22Rv1 (cell line): ENCODE results near the gene TMEM233.

Experiments
- H3K27ac ChIP-seq: fragments of 450-650 bp; 2 replicates; pipeline ENCODE4 v1.5.1; 2017
- CTCF ChIP-seq: fragments of 450-650 bp; IDR thresholded peaks from 2 replicates; pipeline ENCODE4 v1.5.1; 2017; ENCODE audit warnings: mild to moderate bottlenecking
- ZFX ChIP-seq: fragments of 450-650 bp; IDR thresholded peaks from 2 replicates; pipeline ENCODE4 v1.6.1; 2017; ENCODE audit warnings: antibody characterized with exemption, borderline replicate concordance

TMEM233 gene

GRCh38 chr12:119592232-119592631, 1.3 kb upstream of the TMEM233 start:
- no peak overlapping the region for H3K27ac ChIP-seq
- TF ChIP-seq CTCF: no peak
- TF ChIP-seq ZFX: no peak

- no peak for TF ChIP-seq ZFX
- TF ChIP-seq CTCF: no peak
These were observed 791 bp downstream of the TMEM233 start for GRCh38 chr12:119594399-119594730.

GRCh38 chr12:119594772-119595445, 1.3 kb downstream of the TMEM233 start:
- TF ChIP-seq ZFX (no peak), CTCF (no peak)

More at GRCh38 chr12:119594399-119594730, 791 bp downstream of the TMEM233 start:
- H3K27ac ChIP-seq: no peak overlapping the region

GRCh38 chr12:119598159-119598558, 4.6 kb downstream of the TMEM233 start:
- TF ChIP-seq ZFX (no peak), CTCF (no peak)
- H3K27ac ChIP-seq: no peak overlapping the region

More at GRCh38 chr12:119594772-119595445, 1.3 kb downstream of the TMEM233 start:
- H3K27ac ChIP-seq: no peak overlapping the region

GRCh38 chr12:119601877-119602733, 8.5 kb downstream of the TMEM233 start:
- TF ChIP-seq CTCF: no peak
- no peak for TF ChIP-seq ZFX
- no peak overlapping the region for H3K27ac ChIP-seq

GRCh38 chr12:119602734-119603094, 9.1 kb downstream of the TMEM233 start:
- TF ChIP-seq ZFX (no peak), CTCF (no peak)
- H3K27ac ChIP-seq: no peak overlapping the region

GRCh38 chr12:119603767-119604166, 10.2 kb downstream of the TMEM233 start:
- H3K27ac ChIP-seq: no peak overlapping the region
- TF ChIP-seq ZFX: no peak
- TF ChIP-seq CTCF: no peak
